ENCODE results near the gene PCDHA6.
"Not testable (repeated sequence)": the region's sequence is repeated elsewhere in the genome, so short reads cannot be mapped to it uniquely, and the experiment has no call there.

Gene PCDHA6

GRCh38 chr5:140827704-140828361 is at the start of gene PCDHA6:
PCDHA6 (plus strand) TSS chr5:140827960; CDS start chr5:140828092, 132 bp downstream.
- peaks cover 3% of the 10 kb centered on the region for H3K9me3 ChIP-seq (ENCODE audit: control insufficient read depth, low read length)
- no peak within 1 kb of the TSS for H3K4me3 ChIP-seq (ENCODE audit: low read depth, low read length)
- no peaks in the 10 kb centered on the region for H3K79me2 ChIP-seq
- H3K27ac ChIP-seq = peak within 1 kb of the TSS; percentile 12
- H3K9ac ChIP-seq = no peak within 1 kb of the TSS
- TF ChIP-seq CTCF (IDR thresholded peaks at IDR 0.05) = no peak
- no peaks in the 10 kb centered on the region for H3K27me3 ChIP-seq (ENCODE audit: control insufficient read depth, insufficient read depth, low read length)
- no peaks in the 10 kb centered on the region for H3K36me3 ChIP-seq (ENCODE audit: control insufficient read depth, insufficient read depth, low read length)
- H2AFZ ChIP-seq = no peak within 1 kb of the TSS
- no peak within 1 kb of the TSS for H3K4me2 ChIP-seq (ENCODE audit: low read length)
- no peaks in the 10 kb centered on the region for H3K4me1 ChIP-seq

GRCh38 chr5:140780512-140780911 is 47.2 kb upstream of the PCDHA6 start:
- Histone ChIP-seq H2AFZ (no peak overlapping the region), H3K9me3 (ENCODE audit: control insufficient read depth, low read length) (no peaks in the 10 kb centered on the region), H3K4me2 (ENCODE audit: low read length) (no peak overlapping the region), H3K27me3 (ENCODE audit: control insufficient read depth, insufficient read depth, low read length) (no peaks in the 10 kb centered on the region), H3K4me3 (ENCODE audit: low read depth, low read length) (no peak overlapping the region), H3K79me2 (no peaks in the 10 kb centered on the region), H3K9ac (no peak overlapping the region), H3K27ac (no peak overlapping the region), H3K4me1 (no peaks in the 10 kb centered on the region), H3K36me3 (ENCODE audit: control insufficient read depth, insufficient read depth, low read length) (peaks cover 2% of the 10 kb centered on the region)
- TF ChIP-seq CTCF (IDR thresholded peaks at IDR 0.05) = no peak

GRCh38 chr5:140785905-140786686 is 41.7 kb upstream of the PCDHA6 start, which contains the start of gene PCDHA1:
PCDHA1 (plus strand) TSS chr5:140786140.
- no peaks in the 10 kb centered on the region for H3K79me2 ChIP-seq
- no peak within 1 kb of the TSS for H2AFZ ChIP-seq
- no peak within 1 kb of the TSS for H3K9ac ChIP-seq
- H3K4me2 ChIP-seq (ENCODE audit: low read length) = no peak within 1 kb of the TSS
- H3K9me3 ChIP-seq (ENCODE audit: control insufficient read depth, low read length) = peaks cover 6% of the 10 kb centered on the region
- H3K27me3 ChIP-seq (ENCODE audit: control insufficient read depth, insufficient read depth, low read length) = no peaks in the 10 kb centered on the region
- H3K36me3 ChIP-seq (ENCODE audit: control insufficient read depth, insufficient read depth, low read length) = peaks cover 7% of the 10 kb centered on the region
- H3K4me1 ChIP-seq = no peaks in the 10 kb centered on the region
- TF ChIP-seq CTCF (IDR thresholded peaks at IDR 0.05) = no peak
- H3K4me3 ChIP-seq (ENCODE audit: low read depth, low read length) = no peak within 1 kb of the TSS
- no peak within 1 kb of the TSS for H3K27ac ChIP-seq

GRCh38 chr5:140787422-140787821 is 40.3 kb upstream of the PCDHA6 start:
- not testable (repeated sequence) for H3K27me3 ChIP-seq (ENCODE audit: control insufficient read depth, insufficient read depth, low read length); H3K4me2 ChIP-seq (ENCODE audit: low read length); H3K4me3 ChIP-seq (ENCODE audit: low read depth, low read length); H3K27ac ChIP-seq; H3K79me2 ChIP-seq; H3K9me3 ChIP-seq (ENCODE audit: control insufficient read depth, low read length); H3K36me3 ChIP-seq (ENCODE audit: control insufficient read depth, insufficient read depth, low read length); H3K9ac ChIP-seq; H2AFZ ChIP-seq; H3K4me1 ChIP-seq

- H3K4me1 ChIP-seq; H3K4me2 ChIP-seq (ENCODE audit: low read length); H3K79me2 ChIP-seq; H3K9me3 ChIP-seq (ENCODE audit: control insufficient read depth, low read length); H3K4me3 ChIP-seq (ENCODE audit: low read depth, low read length); H3K27ac ChIP-seq; H3K36me3 ChIP-seq (ENCODE audit: control insufficient read depth, insufficient read depth, low read length); H3K27me3 ChIP-seq (ENCODE audit: control insufficient read depth, insufficient read depth, low read length); H3K9ac ChIP-seq; H2AFZ ChIP-seq: not testable (repeated sequence)
Observed at GRCh38 chr5:140787849-140788504, 39.8 kb upstream of the PCDHA6 start.

Measured in parathyroid adenoma (tissue), 2 donors.